CD4-positive, alpha-beta T cell treated with Interleukin-17A for 4 hours (primary cell): Measurements from ENCODE around the gene KRTAP4-9.
"Not testable (repeated sequence)": the region's sequence is repeated elsewhere in the genome, so short reads cannot be mapped to it uniquely, and the experiment has no call there.

ENCODE experiments used
- DNase-seq: peaks from one replicate; pipeline ENCODE4 v3.0.0-alpha.2; 2020; ENCODE audit warnings: mixed read lengths

The KRTAP4-9 gene

DNA sequence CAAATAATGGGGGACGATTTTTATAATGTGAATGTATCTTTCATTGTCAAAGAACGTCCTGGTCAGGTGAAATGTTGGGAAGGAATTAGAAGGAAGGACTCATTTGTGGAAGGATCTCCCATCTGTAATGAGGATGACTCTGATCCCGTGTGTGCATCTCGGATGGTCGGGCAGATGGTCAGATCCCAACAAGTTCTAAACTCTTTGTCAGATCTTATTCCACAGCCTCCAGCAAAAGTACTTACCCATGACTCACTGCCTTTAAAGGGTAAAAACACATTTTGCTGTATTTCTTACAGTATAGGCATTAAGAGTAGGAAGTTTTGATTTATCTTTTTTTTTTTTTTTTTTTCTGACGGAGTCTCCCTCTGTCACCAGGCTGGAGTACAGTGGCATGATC lies 6.7 kb upstream of the KRTAP4-9 start:
- DNase-seq, result no peak

DNA sequence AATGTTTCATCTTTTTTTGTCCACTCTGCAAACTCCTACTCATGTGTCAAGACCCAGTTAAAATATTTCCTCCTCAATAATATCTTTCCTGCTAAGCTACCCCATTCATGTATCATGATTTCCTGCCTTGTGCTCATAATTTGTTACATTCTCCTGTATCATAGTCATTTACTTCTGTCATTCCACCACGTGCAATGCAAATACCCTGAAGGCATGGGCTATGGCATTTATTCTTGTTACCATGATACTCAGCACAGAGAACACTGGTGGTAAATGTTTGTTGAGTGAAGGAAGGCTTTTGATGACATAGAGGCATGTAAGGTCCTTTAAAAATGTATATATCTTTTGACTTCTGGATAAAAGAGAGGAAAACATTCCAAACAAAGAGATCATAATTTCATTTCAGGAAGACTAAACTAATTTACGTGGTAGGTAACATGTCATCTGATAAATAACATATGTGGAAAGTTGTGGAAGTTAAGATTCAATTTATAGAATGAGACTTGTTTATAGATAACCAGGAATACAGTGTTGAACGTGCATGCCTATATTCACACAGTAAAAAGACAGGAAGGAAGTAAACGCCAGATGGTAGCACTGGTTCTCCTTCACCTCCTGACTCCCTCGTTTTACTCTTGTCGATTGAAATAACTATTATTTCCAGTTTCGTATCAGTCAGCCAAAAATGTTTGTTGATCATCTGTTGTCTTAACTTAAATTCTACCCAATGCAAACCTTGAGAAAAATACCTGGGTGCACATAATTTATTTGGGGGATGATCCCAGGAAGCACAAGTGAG lies 5.3 kb upstream of the KRTAP4-9 start:
- DNase-seq, result not testable (repeated sequence)

DNA sequence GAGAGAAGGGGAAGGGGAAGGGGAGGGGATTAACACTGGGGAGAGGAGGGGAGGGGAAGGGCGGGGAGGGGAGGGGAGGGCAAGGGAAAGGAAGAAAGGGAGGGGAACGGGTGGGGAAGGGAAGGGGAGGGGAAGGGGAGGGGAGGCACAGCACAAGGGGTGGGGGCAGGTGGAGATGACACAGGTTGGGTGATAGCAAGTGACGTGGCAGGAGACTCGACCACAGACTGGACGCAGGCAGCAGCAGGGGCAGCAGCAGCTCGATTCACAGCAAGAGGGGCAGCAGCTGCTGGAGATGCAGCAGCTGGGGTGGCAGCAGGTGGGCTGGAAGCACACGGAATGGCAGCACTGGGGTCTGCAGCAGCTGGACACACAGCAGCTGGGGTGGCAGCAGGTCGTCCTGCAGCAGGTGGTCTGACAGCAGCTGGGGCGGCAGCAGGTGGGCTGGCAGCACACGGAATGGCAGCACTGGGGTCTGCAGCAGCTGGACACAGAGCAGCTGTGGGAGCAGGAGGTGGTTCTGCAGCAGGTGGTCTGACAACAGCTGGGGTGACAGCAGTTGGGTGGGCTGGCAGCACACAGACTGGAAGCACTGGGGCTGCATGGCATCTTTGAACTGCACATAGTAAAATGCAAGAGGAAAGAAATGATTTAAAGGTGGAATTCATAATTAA lies 3.5 kb upstream of the KRTAP4-9 start, which contains the start of gene KRTAP4-16:
KRTAP4-16 (minus strand) TSS at position 624 of the 674 bp plus-strand sequence; CDS start at position 624, 0 bp downstream.
- no peak for DNase-seq

- DNase-seq, result no peak
Measured at GRCh38 chr17:41103896-41104295, 1.3 kb upstream of the KRTAP4-9 start.

- DNase-seq, result not testable (repeated sequence)
Measured at GRCh38 chr17:41104386-41105038, 677 bp upstream of the KRTAP4-9 start.

- no peak for DNase-seq
Measured at GRCh38 chr17:41107941-41108450, 2.8 kb downstream of the KRTAP4-9 start.

DNA sequence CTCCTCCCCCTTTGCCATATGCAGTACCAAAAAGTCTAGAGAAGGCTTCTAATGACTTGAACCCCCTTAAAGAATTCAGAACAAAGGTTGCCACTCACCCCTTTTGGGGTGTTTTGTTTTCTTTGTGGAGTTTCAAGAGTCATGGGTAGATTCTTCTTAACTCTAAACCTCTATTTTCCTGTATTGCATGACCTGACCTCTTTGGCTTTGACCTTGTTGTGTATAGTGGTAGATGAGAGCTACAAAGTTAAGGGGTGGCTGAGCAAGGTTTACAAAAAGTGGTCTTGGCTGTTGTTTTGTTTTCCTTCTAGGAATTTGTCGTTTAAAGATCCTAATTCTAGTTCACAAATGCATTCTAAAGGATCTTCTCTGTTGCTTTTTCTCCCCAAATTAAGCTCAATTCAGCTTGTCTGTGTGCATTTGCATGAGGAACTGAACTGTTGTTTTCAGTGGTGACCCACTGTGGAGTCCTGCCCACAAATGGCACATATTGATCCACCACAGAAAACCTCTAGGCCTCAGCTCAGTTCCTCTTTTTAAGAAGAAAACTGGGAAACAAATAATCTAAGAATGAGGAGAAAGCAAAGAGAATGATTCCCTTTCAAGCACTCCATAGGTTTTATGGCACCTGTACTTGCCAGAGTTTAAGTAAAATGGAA lies 3.7 kb downstream of the KRTAP4-9 start:
- DNase-seq, result not testable (repeated sequence)

- no peak for DNase-seq
Measured at GRCh38 chr17:41111151-41111885, 6.1 kb downstream of the KRTAP4-9 start.

DNA sequence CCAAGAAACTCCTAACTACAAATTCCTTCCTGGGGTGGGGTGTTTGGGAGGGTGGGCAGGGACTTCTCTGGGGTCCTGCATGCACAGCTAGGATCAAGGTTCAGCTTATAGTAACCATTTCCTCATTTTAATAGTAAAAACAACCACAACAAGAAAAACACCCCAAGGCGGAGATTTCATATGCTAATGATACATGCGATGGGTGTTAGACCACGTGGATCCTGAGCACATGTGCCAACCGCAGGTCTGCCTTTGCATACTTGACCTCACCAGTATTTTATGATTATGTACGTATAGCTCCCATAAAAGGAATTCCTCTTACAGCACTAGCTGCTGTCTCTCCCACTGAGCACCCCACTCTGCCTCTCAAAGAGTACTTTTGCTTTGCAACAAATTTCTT lies 11.1 kb downstream of the KRTAP4-9 start:
- no peak for DNase-seq

GRCh38 chr17:41117846-41118386 lies 12.7 kb downstream of the KRTAP4-9 start, which contains the start of gene KRTAP4-11:
TSS of gene KRTAP4-11 (minus strand) at chr17:41118373. CDS start at chr17:41118315, 58 bp downstream.
- not testable (repeated sequence) for DNase-seq

GRCh38 chr17:41118721-41119120 lies 13.5 kb downstream of the KRTAP4-9 start:
- DNase-seq, result no peak

GRCh38 chr17:41119696-41120690 lies 14.8 kb downstream of the KRTAP4-9 start:
- DNase-seq, result not testable (repeated sequence)

GRCh38 chr17:41121742-41122141 lies 16.6 kb downstream of the KRTAP4-9 start:
- DNase-seq, result no peak

GRCh38 chr17:41123292-41123990 lies 18.3 kb downstream of the KRTAP4-9 start:
- DNase-seq, result not testable (repeated sequence)

- not testable (repeated sequence) for DNase-seq
Measured at GRCh38 chr17:41123991-41124371, 18.8 kb downstream of the KRTAP4-9 start, which contains the start of gene KRTAP4-12. TSS of gene KRTAP4-12 (minus strand) at chr17:41124182. CDS start at chr17:41124122, 60 bp downstream.

DNA sequence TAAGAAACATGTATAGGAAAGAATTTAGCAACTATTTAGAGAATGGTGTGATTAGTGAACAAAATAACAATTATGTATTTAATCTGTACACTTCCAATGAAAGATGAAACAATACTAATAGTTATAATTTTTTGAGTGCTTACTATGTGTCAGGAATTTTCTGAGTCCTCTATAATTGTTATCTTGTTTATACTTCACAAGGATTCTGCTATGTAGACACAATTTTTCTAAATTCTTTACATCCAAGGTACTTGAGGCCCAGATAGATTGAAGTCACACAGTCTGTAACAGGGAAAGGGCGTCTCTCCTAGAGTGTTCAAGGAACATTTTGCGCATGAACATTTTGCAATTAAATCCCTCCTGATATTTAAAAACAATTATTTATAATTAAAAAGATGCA lies 19.9 kb downstream of the KRTAP4-9 start:
- no peak for DNase-seq

- DNase-seq, result no peak
Measured at GRCh38 chr17:41126412-41126811, 21.2 kb downstream of the KRTAP4-9 start.

GRCh38 chr17:41127371-41127770 lies 22.2 kb downstream of the KRTAP4-9 start:
- no peak for DNase-seq

- DNase-seq, result no peak
Measured at GRCh38 chr17:41131979-41132378, 26.8 kb downstream of the KRTAP4-9 start.
